K562 (cell line): ENCODE data around the gene RETREG1. TPM values are rescaled to one million over a fixed set of nuclear protein-coding genes. Genes with fewer than 3 reads are reported as not detected.

Experiments used
- HNRNPUL1 ChIP-seq: fragments of 200-400 bp; formaldehyde crosslinking; IDR thresholded peaks from 2 replicates; pipeline ENCODE4 v1.6.1; 2017; ENCODE audit warnings: low read length
- RFX5 ChIP-seq: IDR thresholded peaks from 2 replicates; pipeline ENCODE4 v1.6.1; 2011; ENCODE audit warnings: low read depth, mild to moderate bottlenecking, improper control_type of control experiment, low read length
- SLC30A9 ChIP-seq: fragments of 250-450 bp; sonication (Bioruptor Pico); IDR thresholded peaks from 2 replicates; pipeline ENCODE4 v1.8.0; 2022; ENCODE audit warnings: mild to moderate bottlenecking, moderate library complexity
- SMARCB1 ChIP-seq: IDR thresholded peaks from 2 replicates; pipeline ENCODE4 v1.6.1; 2011; ENCODE audit warnings: improper control_type of control experiment, low read depth; ENCODE audit not compliant: insufficient read length
- ZC3H11A ChIP-seq: IDR thresholded peaks from 2 replicates; pipeline ENCODE4 v1.6.1; 2012; ENCODE audit warnings: low read depth, low read length, improper control_type of control experiment
- ZNF696 ChIP-seq: fragments of 250-450 bp; sonication (Bioruptor Pico); conservative IDR thresholded peaks from 2 replicates; pipeline ENCODE4 v1.4.0; 2020; ENCODE audit warnings: mild to moderate bottlenecking, moderate library complexity
- polyA plus RNA-seq, 8 experiments: library from polyadenylated mRNA; depleted of rRNA in 4 of 8; stranded (reverse) in 5 of 8; unstranded in 3 of 8; fragments of >200 nt; fragmentation: Nextera tagmentation in 2 of 8; fragmentation: Illumina TruSeq in 1 of 8; extraction: Ambion mirVana in 2 of 8; extraction: Trizol in 1 of 8; gene quantifications; 2 replicates each; pipeline versions ENCODE4 v1.2.1 to v1.2.3, GENCODE V29; 2011 to 2014; ENCODE audit warnings: inconsistent platforms in 1 of 8, missing spikeins in 1 of 8
- total RNA-seq, 7 experiments: library from RNA; depleted of rRNA in 6 of 7; stranded (reverse); fragments of >200 nt in 6 of 7; fragmentation: Illumina TruSeq in 2 of 7; extraction: Trizol in 2 of 7; gene quantifications; 2 replicates each; pipeline versions ENCODE4 v1.2.1 to v1.2.3, GENCODE V29; 2011 to 2021; ENCODE audit warnings: low replicate concordance in 1 of 7
- TF ChIP-seq, protein P1 (sequence below): IDR thresholded peaks from 3 replicates; pipeline ENCODE4 v1.6.1; 2011; ENCODE audit warnings: borderline replicate concordance, mild to moderate bottlenecking, moderate library complexity; ENCODE audit not compliant: insufficient read length; ENCODE audit errors: extremely low read depth
- TF ChIP-seq, protein P2 (sequence below): fragments of 250-450 bp; sonication (Bioruptor Pico); IDR thresholded peaks from 2 replicates; pipeline ENCODE4 v1.5.0; 2021; ENCODE audit warnings: mild to moderate bottlenecking, moderate library complexity
- TF ChIP-seq, protein P3 (sequence below): sonication (generic); formaldehyde crosslinking; IDR thresholded peaks from 2 replicates; pipeline ENCODE4 v1.8.1; 2022; ENCODE audit warnings: missing genetic modification reagents

Gene RETREG1
- total and polyA plus RNA-seq, 9 of the 15 experiments (the other 6 are each of a cell fraction or from before 2014, with no cell fraction given), result 0.01 to 0.20 (median 0.08) TPM; not detected in 5

DNA sequence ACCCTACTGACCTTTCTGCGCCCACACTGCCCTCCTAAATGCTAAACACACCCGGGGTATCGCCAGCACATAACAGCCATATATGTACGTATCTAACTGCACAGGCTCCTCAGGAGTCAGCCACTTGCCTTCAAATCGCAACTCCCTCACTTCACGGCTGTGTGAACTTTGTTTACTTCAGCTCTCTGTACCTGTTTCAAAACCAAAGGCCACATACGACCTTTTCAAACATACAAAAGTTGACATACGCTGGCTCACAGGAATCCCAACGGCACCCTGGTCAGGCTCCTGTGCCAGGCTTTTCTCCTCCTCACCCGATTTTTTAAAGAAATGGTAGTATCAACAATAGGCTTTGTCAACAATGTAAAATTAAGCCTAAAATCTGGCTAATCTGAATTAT lies 112.2 kb downstream of the RETREG1 start (continued):
- TF ChIP-seq, protein P1, sequence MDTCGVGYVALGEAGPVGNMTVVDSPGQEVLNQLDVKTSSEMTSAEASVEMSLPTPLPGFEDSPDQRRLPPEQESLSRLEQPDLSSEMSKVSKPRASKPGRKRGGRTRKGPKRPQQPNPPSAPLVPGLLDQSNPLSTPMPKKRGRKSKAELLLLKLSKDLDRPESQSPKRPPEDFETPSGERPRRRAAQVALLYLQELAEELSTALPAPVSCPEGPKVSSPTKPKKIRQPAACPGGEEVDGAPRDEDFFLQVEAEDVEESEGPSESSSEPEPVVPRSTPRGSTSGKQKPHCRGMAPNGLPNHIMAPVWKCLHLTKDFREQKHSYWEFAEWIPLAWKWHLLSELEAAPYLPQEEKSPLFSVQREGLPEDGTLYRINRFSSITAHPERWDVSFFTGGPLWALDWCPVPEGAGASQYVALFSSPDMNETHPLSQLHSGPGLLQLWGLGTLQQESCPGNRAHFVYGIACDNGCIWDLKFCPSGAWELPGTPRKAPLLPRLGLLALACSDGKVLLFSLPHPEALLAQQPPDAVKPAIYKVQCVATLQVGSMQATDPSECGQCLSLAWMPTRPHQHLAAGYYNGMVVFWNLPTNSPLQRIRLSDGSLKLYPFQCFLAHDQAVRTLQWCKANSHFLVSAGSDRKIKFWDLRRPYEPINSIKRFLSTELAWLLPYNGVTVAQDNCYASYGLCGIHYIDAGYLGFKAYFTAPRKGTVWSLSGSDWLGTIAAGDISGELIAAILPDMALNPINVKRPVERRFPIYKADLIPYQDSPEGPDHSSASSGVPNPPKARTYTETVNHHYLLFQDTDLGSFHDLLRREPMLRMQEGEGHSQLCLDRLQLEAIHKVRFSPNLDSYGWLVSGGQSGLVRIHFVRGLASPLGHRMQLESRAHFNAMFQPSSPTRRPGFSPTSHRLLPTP, result no peak
- TF ChIP-seq SMARCB1 (no peak), HNRNPUL1 (no peak), SLC30A9 (CRISPR knock-in tag) (no peak), ZC3H11A (no peak), ZNF696 (CRISPR knock-in tag) (no peak), RFX5 (no peak)
- TF ChIP-seq, protein P2, sequence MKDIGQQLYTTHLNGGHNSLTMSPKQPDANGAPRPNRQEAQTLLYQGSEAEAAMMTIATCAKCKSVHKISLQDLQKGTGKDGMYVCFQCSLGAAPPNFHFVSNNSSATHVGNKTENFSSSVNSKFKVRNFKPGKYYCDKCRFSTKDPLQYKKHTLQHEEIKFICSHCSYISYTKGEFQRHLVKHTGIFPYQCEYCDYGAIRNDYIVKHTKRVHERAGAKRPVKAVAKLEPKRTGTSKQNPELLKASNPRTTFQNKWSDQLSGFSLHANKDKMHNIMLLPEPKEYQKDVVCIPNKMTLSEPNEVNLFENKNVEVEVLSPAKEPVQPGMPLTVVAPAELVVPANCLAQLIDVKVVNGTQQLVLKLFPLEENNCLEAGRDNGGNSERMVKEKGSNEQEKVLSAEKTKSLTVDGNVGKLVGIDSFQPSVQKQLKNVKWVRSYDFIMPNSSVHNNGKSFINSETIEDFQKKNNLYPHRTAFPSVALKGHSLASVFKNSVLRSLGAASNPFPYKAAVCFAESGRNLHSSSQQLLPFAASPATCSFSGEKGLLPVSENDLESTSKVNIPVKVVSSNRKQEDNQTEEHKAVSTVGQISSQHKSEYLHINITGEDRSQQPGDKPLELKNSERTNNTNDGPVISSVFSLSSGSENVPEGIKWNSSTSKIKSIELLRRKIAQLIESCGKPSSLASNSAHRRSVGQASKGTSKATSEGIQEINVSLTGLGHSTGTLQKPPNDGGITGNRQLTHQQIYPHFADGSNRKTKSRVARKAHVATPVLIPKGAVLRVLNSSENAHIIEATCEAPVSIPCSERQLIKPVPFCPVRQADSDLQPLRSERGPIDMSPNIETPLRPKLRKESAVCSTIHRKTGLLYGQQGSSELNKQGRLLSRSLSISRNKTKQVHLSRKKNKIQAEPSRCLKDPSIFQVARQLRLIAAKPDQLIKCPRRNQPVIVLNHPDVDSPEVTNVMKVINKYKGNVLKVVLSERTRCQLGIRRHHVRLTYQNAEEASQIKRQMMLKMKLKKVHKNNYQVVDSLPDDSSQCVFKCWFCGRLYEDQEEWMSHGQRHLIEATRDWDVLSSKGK (CRISPR knock-in tag), result no peak
- TF ChIP-seq, protein P3, sequence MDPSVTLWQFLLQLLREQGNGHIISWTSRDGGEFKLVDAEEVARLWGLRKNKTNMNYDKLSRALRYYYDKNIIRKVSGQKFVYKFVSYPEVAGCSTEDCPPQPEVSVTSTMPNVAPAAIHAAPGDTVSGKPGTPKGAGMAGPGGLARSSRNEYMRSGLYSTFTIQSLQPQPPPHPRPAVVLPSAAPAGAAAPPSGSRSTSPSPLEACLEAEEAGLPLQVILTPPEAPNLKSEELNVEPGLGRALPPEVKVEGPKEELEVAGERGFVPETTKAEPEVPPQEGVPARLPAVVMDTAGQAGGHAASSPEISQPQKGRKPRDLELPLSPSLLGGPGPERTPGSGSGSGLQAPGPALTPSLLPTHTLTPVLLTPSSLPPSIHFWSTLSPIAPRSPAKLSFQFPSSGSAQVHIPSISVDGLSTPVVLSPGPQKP (CRISPR knock-in tag), result no peak
